ENCODE results near the gene LRP5.
A peak's percentile ranks its signal among the peaks of the same experiment; 100 is the strongest.
"Not testable (repeated sequence)": the region's sequence is repeated elsewhere in the genome, so short reads cannot be mapped to it uniquely, and the experiment has no call there.

Gene LRP5

DNA sequence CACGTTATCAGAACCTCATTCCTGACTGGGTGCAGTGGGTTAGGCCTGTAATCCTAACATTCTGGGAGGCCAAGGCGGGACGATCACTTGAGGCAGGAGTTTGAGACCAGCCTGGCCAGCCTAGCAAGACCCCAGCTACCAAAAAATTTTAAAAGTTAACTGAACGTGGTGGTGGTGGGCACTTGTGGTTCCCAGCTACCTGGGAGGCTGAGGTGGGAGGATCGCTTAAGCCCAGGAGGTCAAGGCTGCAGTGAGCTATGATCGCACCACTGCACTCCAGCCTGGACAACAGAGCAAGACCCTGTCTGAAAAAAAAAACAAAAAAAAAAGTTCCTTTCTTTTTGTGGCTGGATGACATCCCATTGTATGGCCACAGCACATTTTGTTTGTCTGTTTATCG, 80.4 kb downstream of the LRP5 start:
- Histone ChIP-seq H3K36me3 (ENCODE audit: insufficient read depth, low read length) (peaks cover 29% of the 10 kb centered on the region), H3K27me3 (ENCODE audit: control insufficient read depth in 1 of 2, insufficient read depth in 2 of 2, low read length in 2 of 2) (no peaks in the 10 kb centered on the region), H3K4me1 (ENCODE audit: insufficient read depth, low read length) (peaks cover 5% of the 10 kb centered on the region), H3K27ac (ENCODE audit: low read depth, low read length) (no peak overlapping the region), H3K4me3 (ENCODE audit: low read depth in 1 of 2, low read length in 2 of 2) (no peak overlapping the region), H3K9ac (ENCODE audit: low read length) (no peak overlapping the region), H3K9me3 (ENCODE audit: low read length) (no peaks in the 10 kb centered on the region)

GRCh38 chr11:68396516-68396915, 84.1 kb downstream of the LRP5 start:
- H3K4me3 ChIP-seq (ENCODE audit: low read depth in 1 of 2, low read length in 2 of 2): no peak overlapping the region
- no peaks in the 10 kb centered on the region for H3K27me3 ChIP-seq (ENCODE audit: control insufficient read depth in 1 of 2, insufficient read depth in 2 of 2, low read length in 2 of 2)
- H3K36me3 ChIP-seq (ENCODE audit: insufficient read depth, low read length): peaks cover 4% of the 10 kb centered on the region
- H3K9ac ChIP-seq (ENCODE audit: low read length): no peak overlapping the region
- H3K4me1 ChIP-seq (ENCODE audit: insufficient read depth, low read length): peaks cover 34% of the 10 kb centered on the region
- H3K9me3 ChIP-seq (ENCODE audit: low read length): no peaks in the 10 kb centered on the region
- no peak overlapping the region for H3K27ac ChIP-seq (ENCODE audit: low read depth, low read length)

- Histone ChIP-seq H3K4me1 (ENCODE audit: insufficient read depth, low read length) (peaks cover 35% of the 10 kb centered on the region), H3K9ac (ENCODE audit: low read length) (no peak overlapping the region), H3K27me3 (ENCODE audit: control insufficient read depth in 1 of 2, insufficient read depth in 2 of 2, low read length in 2 of 2) (no peaks in the 10 kb centered on the region), H3K27ac (ENCODE audit: low read depth, low read length) (no peak overlapping the region), H3K36me3 (ENCODE audit: insufficient read depth, low read length) (peaks cover 3% of the 10 kb centered on the region), H3K4me3 (ENCODE audit: low read depth in 1 of 2, low read length in 2 of 2) (no peak overlapping the region), H3K9me3 (ENCODE audit: low read length) (no peaks in the 10 kb centered on the region)
Observed at GRCh38 chr11:68397256-68397655, 84.9 kb downstream of the LRP5 start.

DNA sequence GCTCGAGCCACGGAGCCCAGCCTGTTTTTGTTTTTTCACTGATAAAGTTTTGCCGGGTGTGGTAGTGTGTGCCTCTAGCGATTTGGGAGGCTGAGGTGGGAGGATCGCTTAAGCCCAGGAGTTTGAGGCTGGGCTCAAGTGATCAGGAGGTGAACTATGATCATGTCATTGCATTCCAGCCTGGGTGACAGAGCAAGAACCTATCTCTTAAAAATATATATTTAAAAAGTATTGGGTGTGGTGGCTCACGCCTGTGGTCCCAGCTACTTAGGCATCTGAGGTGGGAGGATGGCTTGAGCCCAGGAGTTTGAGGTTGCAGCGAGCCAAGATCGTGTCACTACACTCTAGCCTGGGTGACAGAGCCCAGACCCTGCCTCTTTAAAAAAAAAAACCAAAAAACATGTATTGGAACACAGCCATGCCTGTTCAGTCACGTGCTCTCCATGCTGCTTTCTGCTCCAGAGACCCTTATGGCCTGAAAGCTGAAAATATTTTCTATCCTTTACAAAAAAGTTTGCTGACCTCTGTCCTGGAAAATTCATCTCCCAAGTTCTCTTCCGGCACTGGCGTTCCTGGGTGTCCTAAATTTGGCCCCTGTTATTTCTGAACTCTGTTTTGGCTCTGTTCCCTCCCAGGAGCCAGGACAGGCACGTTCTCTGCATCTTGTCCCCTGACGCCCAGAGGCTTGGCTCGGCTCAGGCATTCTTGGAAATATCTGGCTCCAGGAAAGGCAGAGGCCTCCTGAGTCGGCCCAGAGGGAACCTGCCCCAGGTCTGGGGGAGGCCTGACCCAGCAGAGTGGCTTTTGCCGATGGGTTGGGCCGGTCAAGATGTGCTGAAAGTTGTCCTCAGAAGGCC, 86.8 kb downstream of the LRP5 start:
- peak overlapping the region; percentile 85 for H3K27ac ChIP-seq (ENCODE audit: low read depth, low read length)
- no peak overlapping the region for H3K4me3 ChIP-seq (ENCODE audit: low read depth in 1 of 2, low read length in 2 of 2)
- H3K36me3 ChIP-seq (ENCODE audit: insufficient read depth, low read length): peaks cover 20% of the 10 kb centered on the region
- H3K27me3 ChIP-seq (ENCODE audit: control insufficient read depth in 1 of 2, insufficient read depth in 2 of 2, low read length in 2 of 2): no peaks in the 10 kb centered on the region
- H3K4me1 ChIP-seq (ENCODE audit: insufficient read depth, low read length): peaks cover 35% of the 10 kb centered on the region
- H3K9ac ChIP-seq (ENCODE audit: low read length): no peak overlapping the region
- no peaks in the 10 kb centered on the region for H3K9me3 ChIP-seq (ENCODE audit: low read length)

- H3K9ac ChIP-seq (ENCODE audit: low read length): no peak overlapping the region
- H3K27ac ChIP-seq (ENCODE audit: low read depth, low read length): peak overlapping the region; percentile 85
- no peak overlapping the region for H3K4me3 ChIP-seq (ENCODE audit: low read depth in 1 of 2, low read length in 2 of 2)
- peaks cover 23% of the 10 kb centered on the region for H3K36me3 ChIP-seq (ENCODE audit: insufficient read depth, low read length)
- H3K9me3 ChIP-seq (ENCODE audit: low read length): no peaks in the 10 kb centered on the region
- peaks cover 35% of the 10 kb centered on the region for H3K4me1 ChIP-seq (ENCODE audit: insufficient read depth, low read length)
- H3K27me3 ChIP-seq (ENCODE audit: control insufficient read depth in 1 of 2, insufficient read depth in 2 of 2, low read length in 2 of 2): no peaks in the 10 kb centered on the region
Observed at GRCh38 chr11:68399916-68400315, 87.5 kb downstream of the LRP5 start.

- H3K27ac ChIP-seq (ENCODE audit: low read depth, low read length); H3K27me3 ChIP-seq (ENCODE audit: control insufficient read depth in 1 of 2, insufficient read depth in 2 of 2, low read length in 2 of 2); H3K9me3 ChIP-seq (ENCODE audit: low read length); H3K9ac ChIP-seq (ENCODE audit: low read length); H3K4me3 ChIP-seq (ENCODE audit: low read depth in 1 of 2, low read length in 2 of 2): not testable (repeated sequence)
- Histone ChIP-seq H3K4me1 (ENCODE audit: insufficient read depth, low read length) (peaks cover 35% of the 10 kb centered on the region), H3K36me3 (ENCODE audit: insufficient read depth, low read length) (peaks cover 23% of the 10 kb centered on the region)
Observed at GRCh38 chr11:68400584-68400983, 88.2 kb downstream of the LRP5 start.

GRCh38 chr11:68401856-68402255, 89.5 kb downstream of the LRP5 start:
- peaks cover 36% of the 10 kb centered on the region for H3K36me3 ChIP-seq (ENCODE audit: insufficient read depth, low read length)
- H3K27ac ChIP-seq (ENCODE audit: low read depth, low read length): no peak overlapping the region

DNA sequence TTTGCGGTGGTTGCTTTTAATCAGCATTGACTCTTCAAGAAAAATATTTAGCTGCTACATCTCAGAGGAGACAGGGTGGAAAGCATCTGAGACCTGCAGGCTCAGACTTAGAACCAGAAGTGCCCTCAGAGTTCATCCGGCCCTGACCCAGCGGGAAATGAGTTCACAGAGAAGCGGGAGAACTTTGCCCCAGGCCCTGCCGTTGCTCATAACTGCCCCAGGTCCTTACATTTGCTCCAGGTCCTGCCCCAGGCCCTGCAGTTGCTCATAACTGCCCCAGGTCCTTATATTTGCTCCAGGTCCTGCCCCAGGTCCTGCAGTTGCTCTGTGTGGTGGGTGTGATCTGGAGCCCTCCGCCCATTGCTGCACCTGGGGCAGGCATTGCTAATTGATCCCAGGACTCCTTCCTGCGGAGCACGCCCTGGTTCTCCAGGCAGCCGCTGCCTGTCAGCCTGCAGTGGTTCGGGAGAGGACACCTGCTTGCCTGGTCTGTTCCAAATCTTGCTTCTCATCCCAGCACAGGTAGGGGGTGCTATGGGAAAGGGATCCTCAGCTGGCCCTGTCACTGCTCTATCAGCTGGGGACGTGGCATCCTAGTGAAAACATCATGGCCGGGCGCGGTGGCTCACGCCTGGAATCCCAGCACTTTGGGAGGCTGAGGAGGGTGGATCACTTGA, 90.1 kb downstream of the LRP5 start:
- Histone ChIP-seq H3K36me3 (ENCODE audit: insufficient read depth, low read length) (peaks cover 37% of the 10 kb centered on the region), H3K4me3 (ENCODE audit: low read depth in 1 of 2, low read length in 2 of 2) (no peak overlapping the region), H3K27ac (ENCODE audit: low read depth, low read length) (no peak overlapping the region), H3K27me3 (ENCODE audit: control insufficient read depth in 1 of 2, insufficient read depth in 2 of 2, low read length in 2 of 2) (no peaks in the 10 kb centered on the region), H3K4me1 (ENCODE audit: insufficient read depth, low read length) (peaks cover 34% of the 10 kb centered on the region), H3K9ac (ENCODE audit: low read length) (no peak overlapping the region), H3K9me3 (ENCODE audit: low read length) (no peaks in the 10 kb centered on the region)

More at GRCh38 chr11:68401856-68402255, 89.5 kb downstream of the LRP5 start:
- Histone ChIP-seq H3K4me1 (ENCODE audit: insufficient read depth, low read length) (peaks cover 35% of the 10 kb centered on the region), H3K9ac (ENCODE audit: low read length) (no peak overlapping the region), H3K27me3 (ENCODE audit: control insufficient read depth in 1 of 2, insufficient read depth in 2 of 2, low read length in 2 of 2) (no peaks in the 10 kb centered on the region), H3K4me3 (ENCODE audit: low read depth in 1 of 2, low read length in 2 of 2) (no peak overlapping the region), H3K9me3 (ENCODE audit: low read length) (no peaks in the 10 kb centered on the region)

GRCh38 chr11:68403424-68403823, 91.0 kb downstream of the LRP5 start:
- peaks cover 24% of the 10 kb centered on the region for H3K4me1 ChIP-seq (ENCODE audit: insufficient read depth, low read length)
- H3K9me3 ChIP-seq (ENCODE audit: low read length): no peaks in the 10 kb centered on the region
- H3K27ac ChIP-seq (ENCODE audit: low read depth, low read length): no peak overlapping the region
- no peak overlapping the region for H3K4me3 ChIP-seq (ENCODE audit: low read depth in 1 of 2, low read length in 2 of 2)
- H3K27me3 ChIP-seq (ENCODE audit: control insufficient read depth in 1 of 2, insufficient read depth in 2 of 2, low read length in 2 of 2): no peaks in the 10 kb centered on the region
- H3K9ac ChIP-seq (ENCODE audit: low read length): no peak overlapping the region
- peaks cover 42% of the 10 kb centered on the region for H3K36me3 ChIP-seq (ENCODE audit: insufficient read depth, low read length)

DNA sequence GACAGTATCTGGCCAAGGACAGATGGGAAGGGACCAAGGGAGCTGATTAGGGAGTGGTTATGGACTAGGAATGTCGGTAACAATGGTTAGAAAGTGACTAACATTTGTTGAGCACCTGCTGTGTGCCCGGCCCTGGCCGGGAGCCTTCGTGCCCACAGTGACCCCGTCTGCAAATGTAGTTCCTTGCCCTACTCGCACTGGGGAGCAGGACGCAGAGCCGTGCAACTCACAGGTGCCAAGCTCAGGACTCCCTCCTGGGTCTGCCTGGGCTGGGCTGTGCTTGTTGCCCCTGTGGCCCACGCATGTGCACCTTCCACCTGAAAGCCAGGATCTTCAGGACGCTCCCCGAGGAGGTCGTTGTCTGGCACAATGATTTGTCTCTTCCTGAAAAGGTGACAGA, 91.4 kb downstream of the LRP5 start:
- no peak overlapping the region for H3K4me3 ChIP-seq (ENCODE audit: low read depth in 1 of 2, low read length in 2 of 2)
- peaks cover 23% of the 10 kb centered on the region for H3K4me1 ChIP-seq (ENCODE audit: insufficient read depth, low read length)
- peaks cover 42% of the 10 kb centered on the region for H3K36me3 ChIP-seq (ENCODE audit: insufficient read depth, low read length)
- H3K9ac ChIP-seq (ENCODE audit: low read length): no peak overlapping the region
- no peaks in the 10 kb centered on the region for H3K9me3 ChIP-seq (ENCODE audit: low read length)
- no peaks in the 10 kb centered on the region for H3K27me3 ChIP-seq (ENCODE audit: control insufficient read depth in 1 of 2, insufficient read depth in 2 of 2, low read length in 2 of 2)
- no peak overlapping the region for H3K27ac ChIP-seq (ENCODE audit: low read depth, low read length)

GRCh38 chr11:68406324-68407313, 94.2 kb downstream of the LRP5 start:
- H3K36me3 ChIP-seq (ENCODE audit: insufficient read depth, low read length): peaks cover 61% of the 10 kb centered on the region
- no peak overlapping the region for H3K9ac ChIP-seq (ENCODE audit: low read length)
- no peaks in the 10 kb centered on the region for H3K4me1 ChIP-seq (ENCODE audit: insufficient read depth, low read length)
- no peak overlapping the region for H3K27ac ChIP-seq (ENCODE audit: low read depth, low read length)
- H3K9me3 ChIP-seq (ENCODE audit: low read length): no peaks in the 10 kb centered on the region
- no peaks in the 10 kb centered on the region for H3K27me3 ChIP-seq (ENCODE audit: control insufficient read depth in 1 of 2, insufficient read depth in 2 of 2, low read length in 2 of 2)
- H3K4me3 ChIP-seq (ENCODE audit: low read depth in 1 of 2, low read length in 2 of 2): no peak overlapping the region
